GM19025 (cell line): Measurements from ENCODE around the gene BMP10.

ENCODE experiments used
- ATAC-seq: cut with Tn5 transposase; IDR thresholded peaks from one replicate; pipeline ENCODE4 v1.9.1; 2021; ENCODE audit warnings: mild to moderate bottlenecking, low read depth, moderate library complexity; ENCODE audit not compliant: unreplicated experiment

Gene BMP10

GRCh38 chr2:68827666-68828065 is 43.5 kb downstream of the BMP10 start:
- ATAC-seq = no peak

GRCh38 chr2:68825866-68826265 is 45.3 kb downstream of the BMP10 start:
- no peak for ATAC-seq

- no peak for ATAC-seq
These were observed 46.4 kb downstream of the BMP10 start for GRCh38 chr2:68824831-68825230.

- ATAC-seq = no peak
These were observed 48.9 kb downstream of the BMP10 start for GRCh38 chr2:68822207-68822872.

- ATAC-seq = no peak
These were observed 51.6 kb downstream of the BMP10 start for GRCh38 chr2:68819556-68819955.

GRCh38 chr2:68817306-68817705 is 53.9 kb downstream of the BMP10 start:
- ATAC-seq = no peak
